Gastroesophageal sphincter (tissue), 3 donors: Measurements from ENCODE around the gene PLEKHN1.

Experiments
- CTCF ChIP-seq, 4 experiments: fragments of 200-600 bp in 2 of 4; fragments of 450-650 bp in 2 of 4; sonication (generic) in 1 of 4; IDR thresholded peaks; one replicate each; pipeline ENCODE4 v1.5.1; 2017 to 2019; ENCODE audit warnings: antibody characterized with exemption in 4 of 4, mild to moderate bottlenecking in 2 of 4, moderate library complexity in 2 of 4
- POLR2A ChIP-seq, 2 donors: fragments of 450-650 bp; IDR thresholded peaks; one replicate each; pipeline ENCODE4 v1.6.1; 2017; ENCODE audit warnings: antibody characterized with exemption in 2 of 2, mild to moderate bottlenecking in 2 of 2, moderate library complexity in 1 of 2
- POLR2AphosphoS5 ChIP-seq: sonication (generic); formaldehyde crosslinking; IDR thresholded peaks from one replicate; pipeline ENCODE4 v1.6.1; 2017; ENCODE audit warnings: antibody characterized with exemption

- no peak for TF ChIP-seq CTCF (IDR thresholded peaks at IDR 0.05)
- no peak for TF ChIP-seq POLR2AphosphoS5
- TF ChIP-seq POLR2A (IDR thresholded peaks at IDR 0.05): no peak
These were observed 18.3 kb upstream of the PLEKHN1 start for GRCh38 chr1:947958-948357.
